Activated CD8-positive, alpha-beta T cell treated with anti-CD3 and anti-CD28 coated beads for 36 hours (primary cell): ENCODE data around the gene ATP5F1A. TPM values are rescaled to one million over a fixed set of nuclear protein-coding genes. Genes with fewer than 3 reads are reported as not detected.
A peak's percentile ranks its signal among the peaks of the same experiment; 100 is the strongest.

Experiments
- ATAC-seq: fragments of 200-7000 bp; cut with Tn5 transposase; one replicate; pipeline ENCODE4 v1.10.0; 2021; ENCODE audit warnings: mild to moderate bottlenecking, moderate library complexity
- CTCF ChIA-PET: fragments of 350-600 bp; sonication (Branson Sonifier 250); formaldehyde crosslinking; loops from one replicate; lab custom pipeline; 2021; ENCODE audit warnings: antibody characterized with exemption; lab: Charles Lee
- POLR2A ChIA-PET: fragments of 350-600 bp; sonication (Branson Sonifier 250); formaldehyde crosslinking; loops from one replicate; lab custom pipeline; 2021; ENCODE audit warnings: antibody characterized with exemption; lab: Charles Lee
- DNase-seq: peaks from one replicate; pipeline ENCODE4 v3.0.0-alpha.2; 2020
- H3K27ac Mint-ChIP-seq: one replicate; pipeline ENCODE4 v1.8.0; 2021; ENCODE audit warnings: mild to moderate bottlenecking, mixed read lengths
- H3K27me3 Mint-ChIP-seq: one replicate; pipeline ENCODE4 v1.8.0; 2021; ENCODE audit warnings: mixed read lengths
- H3K36me3 Mint-ChIP-seq: one replicate; pipeline ENCODE4 v1.8.0; 2021; ENCODE audit warnings: low read depth, mixed read lengths
- H3K4me1 Mint-ChIP-seq: one replicate; pipeline ENCODE4 v1.8.0; 2021; ENCODE audit warnings: low read depth, mixed read lengths
- H3K4me3 Mint-ChIP-seq: one replicate; pipeline ENCODE4 v1.8.0; 2021; ENCODE audit warnings: mild to moderate bottlenecking, moderate library complexity, mixed read lengths
- H3K9me3 Mint-ChIP-seq: one replicate; pipeline ENCODE4 v1.8.0; 2021; ENCODE audit warnings: mixed read lengths
- CTCF ChIP-seq: fragments of 200-600 bp; IDR thresholded peaks from one replicate; pipeline ENCODE4 v1.8.0; 2022; ENCODE audit warnings: antibody characterized with exemption, mild to moderate bottlenecking
- intact Hi-C: fragments of 100-400 bp; cut with micrococcal nuclease; formaldehyde crosslinking; loops from one replicate; pipeline ENCODE4 v1.10.0; 2022
- total RNA-seq, 2 experiments: library from RNA; stranded (reverse); gene quantifications; one replicate each; pipeline ENCODE4 v1.2.3, GENCODE V29; 2021

ATP5F1A gene
- total RNA-seq, 2 experiments from 2014 or later = 476 to 489 TPM

- Mint-ChIP-seq H3K4me3 (peak within 1 kb of the TSS; percentile 79), H3K4me1 (peaks cover 41% of the 10 kb centered on the region), H3K36me3 (peaks cover 9% of the 10 kb centered on the region), H3K27me3 (no peaks in the 10 kb centered on the region), H3K27ac (peak within 1 kb of the TSS; percentile 79), H3K9me3 (peaks cover 1% of the 10 kb centered on the region)
- peak; percentile 78 for DNase-seq
- ATAC-seq = peak; percentile 69
- intact Hi-C loops = loop anchor here (2.0 to 10.0 kb wide), 5 partner anchors 97 to 407 kb away; no protein-coding TSS in a partner anchor
- no peak for TF ChIP-seq CTCF
- CTCF ChIA-PET = interaction anchor here (0.7 to 3.8 kb wide), 21 partner anchors 10 to 452 kb away, joined by 3 to 51 read pairs (median 4); no protein-coding TSS in a partner anchor
- POLR2A ChIA-PET = interaction anchor here (0.6 to 1.5 kb wide), 10 partner anchors 10 to 102 kb away, joined by 3 to 6 read pairs (median 4); a partner anchor contains a TSS
Measured at GRCh38 chr18:46071653-46072375, 26.3 kb downstream of the ATP5F1A start, which contains the start of gene PSTPIP2. Gene PSTPIP2, minus strand, starts transcription at chr18:46072260. Its CDS starts 72 bp downstream, at chr18:46072188.

GRCh38 chr18:46070815-46071652 lies 27.1 kb downstream of the ATP5F1A start:
- Mint-ChIP-seq H3K27me3 (no peaks in the 10 kb centered on the region), H3K4me3 (peak overlapping the region; percentile 79), H3K27ac (peak overlapping the region; percentile 71), H3K9me3 (peaks cover 1% of the 10 kb centered on the region), H3K36me3 (peaks cover 9% of the 10 kb centered on the region), H3K4me1 (peaks cover 41% of the 10 kb centered on the region)
- ChIA-PET POLR2A (interaction anchor here (0.6 to 1.5 kb wide), 6 partner anchors 10 to 73 kb away, joined by 3 to 6 read pairs (median 4); no protein-coding TSS in a partner anchor), CTCF (interaction anchor here (0.7 to 3.8 kb wide), 15 partner anchors 9 to 451 kb away, joined by 3 to 51 read pairs (median 4); no protein-coding TSS in a partner anchor)
- ATAC-seq = peak; percentile 14
- intact Hi-C loops = loop anchor here (5.0 to 10.0 kb wide), 4 partner anchors 136 to 406 kb away; no protein-coding TSS in a partner anchor
- TF ChIP-seq CTCF = no peak
- peak; percentile 53 for DNase-seq

- DNase-seq = no peak
- peak overlapping the region; percentile 79 for H3K4me3 Mint-ChIP-seq
- ATAC-seq = no peak
- no peak overlapping the region for H3K27ac Mint-ChIP-seq
- intact Hi-C loops = loop anchor here (5.0 to 10.0 kb wide), 4 partner anchors 135 to 405 kb away; no protein-coding TSS in a partner anchor
- peaks cover 9% of the 10 kb centered on the region for H3K36me3 Mint-ChIP-seq
- peaks cover 1% of the 10 kb centered on the region for H3K9me3 Mint-ChIP-seq
- no peaks in the 10 kb centered on the region for H3K27me3 Mint-ChIP-seq
- CTCF ChIA-PET = interaction anchor here (1.7 to 1.8 kb wide), 2 partner anchors 57 to 96 kb away, joined by 5 read pairs; no protein-coding TSS in a partner anchor
- POLR2A ChIA-PET = interaction anchor here (0.7 to 1.8 kb wide), 6 partner anchors 9 to 25 kb away, joined by 3 to 5 read pairs (median 4); no protein-coding TSS in a partner anchor
- peaks cover 41% of the 10 kb centered on the region for H3K4me1 Mint-ChIP-seq
- TF ChIP-seq CTCF = no peak
Measured at GRCh38 chr18:46070232-46070631, 27.9 kb downstream of the ATP5F1A start.

- ChIA-PET POLR2A (interaction anchor here (0.7 to 1.8 kb wide), 3 partner anchors 9 to 16 kb away, joined by 3 to 5 read pairs (median 4); no protein-coding TSS in a partner anchor), CTCF (interaction anchor here (0.9 to 1.5 kb wide), 2 partner anchors 94 to 96 kb away, joined by 3 to 5 read pairs; no protein-coding TSS in a partner anchor)
- TF ChIP-seq CTCF = no peak
- no peaks in the 10 kb centered on the region for H3K27me3 Mint-ChIP-seq
- H3K4me1 Mint-ChIP-seq = peaks cover 42% of the 10 kb centered on the region
- H3K36me3 Mint-ChIP-seq = peaks cover 9% of the 10 kb centered on the region
- DNase-seq (no peak), ATAC-seq (no peak)
- peaks cover 1% of the 10 kb centered on the region for H3K9me3 Mint-ChIP-seq
- H3K27ac Mint-ChIP-seq = peak overlapping the region; percentile 10
- intact Hi-C loops = no loop called here
- H3K4me3 Mint-ChIP-seq = peak overlapping the region; percentile 79
Measured at GRCh38 chr18:46069524-46069923, 28.6 kb downstream of the ATP5F1A start.
